COLO668 (cell line): ENCODE measurements around the gene RGS11.
"Not testable (repeated sequence)": the region's sequence is repeated elsewhere in the genome, so short reads cannot be mapped to it uniquely, and the experiment has no call there.

Experiments used
- DNase-seq: peaks from one replicate; lab custom pipeline; 2025; ENCODE audit not compliant: unreplicated experiment; lab: John Stamatoyannopoulos, UW

Gene RGS11

GRCh38 chr16:234468-235305 lies 41.1 kb downstream of the RGS11 start, which contains the start of gene FAM234A:
TSS of gene FAM234A (plus strand) at chr16:234821. CDS start at chr16:254414, 19,593 bp downstream.
- peak; percentile 98 for DNase-seq

- DNase-seq, result no peak
Measured at GRCh38 chr16:230949-231348, 44.8 kb downstream of the RGS11 start.

GRCh38 chr16:230351-230750 lies 45.4 kb downstream of the RGS11 start:
- not testable (repeated sequence) for DNase-seq

GRCh38 chr16:229731-230281 lies 45.9 kb downstream of the RGS11 start:
- no peak for DNase-seq

- peak; percentile 93 for DNase-seq
Measured at GRCh38 chr16:228852-229730, 46.7 kb downstream of the RGS11 start, which contains the start of gene LUC7L. TSS of gene LUC7L (minus strand) at chr16:229449. CDS start at chr16:229339, 110 bp downstream.

- DNase-seq, result peak; percentile 39
Measured at GRCh38 chr16:228151-228851, 47.4 kb downstream of the RGS11 start.

- DNase-seq, result no peak
Measured at GRCh38 chr16:220021-220420, 55.7 kb downstream of the RGS11 start.
